GM12891 (cell line): Measurements from ENCODE around the gene DMD.

Source experiments
- POLR2A ChIP-seq: IDR thresholded peaks from 2 replicates; pipeline ENCODE4 v1.6.1; 2011; ENCODE audit warnings: low read depth, low read length, control low read depth
- POLR2AphosphoS5 ChIP-seq: IDR thresholded peaks from 2 replicates; pipeline ENCODE4 v1.6.1; 2011; ENCODE audit warnings: low read depth, low read length, control low read depth
- SPI1 ChIP-seq: IDR thresholded peaks from 2 replicates; pipeline ENCODE4 v1.6.1; 2011; ENCODE audit warnings: low read depth, low read length, control low read depth

GRCh38 chrX:31872007-31872406, 1339.3 kb downstream of the DMD start:
- TF ChIP-seq POLR2AphosphoS5 = no peak
- no peak for TF ChIP-seq POLR2A
- TF ChIP-seq SPI1 = no peak
